ENCODE measurements around the gene ZNF341. TPM values are rescaled to one million over a fixed set of nuclear protein-coding genes. Genes with fewer than 3 reads are reported as not detected.
A peak's percentile ranks its signal among the peaks of the same experiment; 100 is the strongest.

The ZNF341 gene
- total and polyA plus RNA-seq, 10 donors = 2.3 to 6.7 (median 4.5) TPM

- no peak overlapping the region for H3K27ac ChIP-seq
- H3K4me3 ChIP-seq = no peak overlapping the region
- intact Hi-C loops (cut with DNase I; ENCODE audit: low total_unique reads) = no loop called here
- H3K27me3 ChIP-seq (replicated peaks in 1 of 7) = no peaks in the 10 kb centered on the region
- no peaks in the 10 kb centered on the region for H3K9me3 ChIP-seq
- no peak for DNase-seq
- TF ChIP-seq, protein P1, sequence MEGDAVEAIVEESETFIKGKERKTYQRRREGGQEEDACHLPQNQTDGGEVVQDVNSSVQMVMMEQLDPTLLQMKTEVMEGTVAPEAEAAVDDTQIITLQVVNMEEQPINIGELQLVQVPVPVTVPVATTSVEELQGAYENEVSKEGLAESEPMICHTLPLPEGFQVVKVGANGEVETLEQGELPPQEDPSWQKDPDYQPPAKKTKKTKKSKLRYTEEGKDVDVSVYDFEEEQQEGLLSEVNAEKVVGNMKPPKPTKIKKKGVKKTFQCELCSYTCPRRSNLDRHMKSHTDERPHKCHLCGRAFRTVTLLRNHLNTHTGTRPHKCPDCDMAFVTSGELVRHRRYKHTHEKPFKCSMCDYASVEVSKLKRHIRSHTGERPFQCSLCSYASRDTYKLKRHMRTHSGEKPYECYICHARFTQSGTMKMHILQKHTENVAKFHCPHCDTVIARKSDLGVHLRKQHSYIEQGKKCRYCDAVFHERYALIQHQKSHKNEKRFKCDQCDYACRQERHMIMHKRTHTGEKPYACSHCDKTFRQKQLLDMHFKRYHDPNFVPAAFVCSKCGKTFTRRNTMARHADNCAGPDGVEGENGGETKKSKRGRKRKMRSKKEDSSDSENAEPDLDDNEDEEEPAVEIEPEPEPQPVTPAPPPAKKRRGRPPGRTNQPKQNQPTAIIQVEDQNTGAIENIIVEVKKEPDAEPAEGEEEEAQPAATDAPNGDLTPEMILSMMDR (IDR thresholded peaks at IDR 0.05 in 8 of 11, conservative IDR thresholded peaks at IDR 0.05 in 3 of 11) = no peak
- TF ChIP-seq POLR2AphosphoS5 (IDR thresholded peaks at IDR 0.05) = no peak
- TF ChIP-seq POLR2A (IDR thresholded peaks at IDR 0.05) = no peak
- no peaks in the 10 kb centered on the region for H3K36me3 ChIP-seq
- 68 to 87% (median 86%) methylated on average over 2 of the region's 2 CpGs for WGBS, 5 donors
- H3K4me1 ChIP-seq = no peaks in the 10 kb centered on the region
Observed at GRCh38 chr20:33803921-33804337, 72.1 kb downstream of the ZNF341 start.

DNA sequence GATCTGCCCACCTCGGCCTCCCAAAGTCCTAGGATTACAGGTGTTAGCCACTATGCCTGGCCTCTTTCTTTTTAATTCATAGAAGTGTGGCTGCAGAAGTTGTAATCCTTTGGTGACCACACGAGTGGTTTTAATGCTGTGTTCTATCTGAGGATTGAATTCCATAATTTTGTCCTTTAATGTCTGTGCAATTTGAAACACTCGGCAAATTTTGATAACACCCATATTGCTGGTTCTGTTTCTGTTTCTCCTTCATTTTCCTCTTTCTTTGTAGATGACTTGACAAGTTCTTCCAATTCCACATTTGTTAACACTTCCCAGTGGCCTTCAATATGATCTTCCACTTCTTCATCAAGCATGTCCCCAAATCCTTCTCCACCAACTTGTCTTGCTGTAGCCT is 76.6 kb downstream of the ZNF341 start:
- intact Hi-C loops (cut with DNase I; ENCODE audit: low total_unique reads) = no loop called here
- Histone ChIP-seq H3K4me1 (peaks cover 13 to 31% (median 21%) of the 10 kb centered on the region in 6 donors), H3K36me3 (no peaks in the 10 kb centered on the region), H3K27ac (no peak overlapping the region), H3K4me3 (no peak overlapping the region), H3K27me3 (replicated peaks in 1 of 7) (no peaks in the 10 kb centered on the region), H3K9me3 (no peaks in the 10 kb centered on the region)
- TF ChIP-seq POLR2AphosphoS5 (IDR thresholded peaks at IDR 0.05) = no peak
- TF ChIP-seq, protein P1 (IDR thresholded peaks at IDR 0.05 in 8 of 11, conservative IDR thresholded peaks at IDR 0.05 in 3 of 11) = no peak
- TF ChIP-seq POLR2A (IDR thresholded peaks at IDR 0.05) = no peak
- no peak for DNase-seq
- 91 to 99% (median 95%) methylated on average over 3 of the region's 3 CpGs for WGBS, 5 donors

- H3K27ac ChIP-seq = peak overlapping the region in 3 of 8 donors; percentile 94 to 98 (median 96)
- intact Hi-C loops (cut with DNase I; ENCODE audit: low total_unique reads) = no loop called here
Observed at GRCh38 chr20:33810259-33810658, 78.5 kb downstream of the ZNF341 start.

More at GRCh38 chr20:33810259-33810658, 78.5 kb downstream of the ZNF341 start:
- no peak for TF ChIP-seq POLR2A (IDR thresholded peaks at IDR 0.05)
- TF ChIP-seq, protein P1 (IDR thresholded peaks at IDR 0.05 in 8 of 11, conservative IDR thresholded peaks at IDR 0.05 in 3 of 11) = no peak
- no peak for TF ChIP-seq POLR2AphosphoS5 (IDR thresholded peaks at IDR 0.05)
- 23 to 60% (median 48%) methylated on average over 5 of the region's 5 CpGs for WGBS, 5 donors
- no peaks in the 10 kb centered on the region for H3K9me3 ChIP-seq
- no peaks in the 10 kb centered on the region for H3K27me3 ChIP-seq (replicated peaks in 1 of 7)
- peak overlapping the region in 1 of 8 donors; percentile 93 for H3K4me3 ChIP-seq
- peaks cover 0 to 10% (median 0%) of the 10 kb centered on the region in 6 donors for H3K36me3 ChIP-seq
- H3K4me1 ChIP-seq = peaks cover 32 to 50% (median 40%) of the 10 kb centered on the region in 6 donors
- DNase-seq = no peak

Data from spleen (tissue), 11 donors.